SU-DHL-6 (cell line): ENCODE data around the gene KLRD1.
"Not testable (repeated sequence)": the region's sequence is repeated elsewhere in the genome, so short reads cannot be mapped to it uniquely, and the experiment has no call there.

Experiments used
- H2AFZ ChIP-seq: fragments of 200-600 bp; sonication (generic); 2 replicates; pipeline ENCODE4 v1.6.1; 2014; ENCODE audit warnings: low read depth, mild to moderate bottlenecking, moderate library complexity, mixed read lengths, antibody characterized with exemption, low read length; ENCODE audit not compliant: severe bottlenecking
- H3F3A ChIP-seq: fragments of 200-600 bp; shearing (Covaris generic); 2 replicates; pipeline ENCODE4 v1.6.0; 2016; ENCODE audit warnings: antibody characterized with exemption, mild to moderate bottlenecking; ENCODE audit not compliant: insufficient read depth
- H3K27ac ChIP-seq: fragments of 200-600 bp; sonication (generic); 2 replicates; pipeline ENCODE4 v1.5.1; 2016; ENCODE audit warnings: low read depth, mild to moderate bottlenecking, low read length, moderate library complexity, mixed read lengths
- H3K27me3 ChIP-seq: fragments of 200-600 bp; sonication (generic), shearing (Covaris generic); 2 replicates; pipeline ENCODE4 v1.6.0; 2014; ENCODE audit warnings: mild to moderate bottlenecking, low read length
- H3K36me3 ChIP-seq: fragments of 200-600 bp; sonication (generic); 2 replicates; pipeline ENCODE4 v1.6.1; 2014; ENCODE audit warnings: mild to moderate bottlenecking, low read length, mixed read lengths
- H3K4me2 ChIP-seq: fragments of 300-600, 200-600 bp; shearing (Covaris generic), sonication (generic); 2 replicates; pipeline ENCODE4 v1.6.0; 2014; ENCODE audit warnings: low read length, low read depth, mild to moderate bottlenecking; ENCODE audit not compliant: poor library complexity, severe bottlenecking
- H3K4me3 ChIP-seq: fragments of 200-600 bp; sonication (generic); 2 replicates; pipeline ENCODE4 v1.5.1; 2014; ENCODE audit warnings: antibody characterized with exemption, low read length, mild to moderate bottlenecking, mixed read lengths; ENCODE audit not compliant: insufficient read depth, poor library complexity, severe bottlenecking
- H3K79me2 ChIP-seq: fragments of 200-600 bp; sonication (generic); 2 replicates; pipeline ENCODE4 v1.6.1; 2014; ENCODE audit warnings: mild to moderate bottlenecking, low read length, moderate library complexity; ENCODE audit not compliant: insufficient read depth
- H3K9ac ChIP-seq: fragments of 200-600 bp; sonication (generic); 2 replicates; pipeline ENCODE4 v1.7.0; 2014; ENCODE audit warnings: mild to moderate bottlenecking, low read length
- H3K9me2 ChIP-seq: fragments of 200-600 bp; sonication (generic); replicated peaks from 2 replicates; pipeline ENCODE4 v1.6.1; 2014; ENCODE audit warnings: low read length; ENCODE audit not compliant: insufficient read depth
- H3K9me3 ChIP-seq: fragments of 200-600 bp; sonication (generic); 2 replicates; pipeline ENCODE4 v1.6.1; 2014; ENCODE audit warnings: low read length, mixed read lengths; ENCODE audit not compliant: insufficient read depth
- H4K20me1 ChIP-seq: fragments of 200-600 bp; sonication (generic); 2 replicates; pipeline ENCODE4 v1.6.1; 2014; ENCODE audit warnings: low read depth, mild to moderate bottlenecking, antibody characterized with exemption, low read length, moderate library complexity, mixed read lengths
- CTCF ChIP-seq: fragments of 200-600 bp; sonication (generic); IDR thresholded peaks from one replicate; pipeline ENCODE4 v1.5.1; 2017; ENCODE audit warnings: antibody characterized with exemption, mild to moderate bottlenecking, low read length, moderate library complexity; ENCODE audit not compliant: insufficient read depth, poor library complexity, severe bottlenecking
- EZH2phosphoT487 ChIP-seq: fragments of 200-600 bp; sonication (generic), shearing (Covaris generic); conservative IDR thresholded peaks from 2 replicates; pipeline ENCODE4 v1.6.1; 2018; ENCODE audit warnings: mild to moderate bottlenecking, antibody characterized with exemption, low read length, moderate library complexity, mixed read lengths

KLRD1 gene

DNA sequence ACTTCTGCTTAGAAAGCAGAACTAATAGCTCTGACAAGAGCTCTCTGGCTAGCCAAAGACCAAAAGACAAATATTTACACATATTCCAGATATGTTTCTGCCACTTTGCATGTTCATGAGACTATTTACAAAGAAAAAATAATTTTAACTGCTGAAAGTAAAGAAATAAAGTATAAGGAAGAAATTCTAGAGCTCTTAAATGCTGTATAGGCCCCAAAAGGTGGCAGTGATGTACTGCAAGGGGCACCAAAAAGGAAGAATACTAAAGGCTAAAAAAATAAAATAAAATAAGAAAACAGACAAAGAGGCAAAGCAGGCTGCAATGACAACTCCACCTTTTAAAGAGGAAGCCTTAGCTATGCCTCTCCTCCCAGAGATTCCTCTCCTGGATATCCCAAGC, 59.2 kb downstream of the KLRD1 start:
- H3K4me3 ChIP-seq: no peak overlapping the region
- TF ChIP-seq EZH2phosphoT487 (no peak), CTCF (no peak)
- no peaks in the 10 kb centered on the region for H3K79me2 ChIP-seq
- H2AFZ ChIP-seq: no peak overlapping the region
- no peaks in the 10 kb centered on the region for H3F3A ChIP-seq
- H3K9me3 ChIP-seq: no peaks in the 10 kb centered on the region
- H3K27ac ChIP-seq: no peak overlapping the region
- no peaks in the 10 kb centered on the region for H3K36me3 ChIP-seq
- no peaks in the 10 kb centered on the region for H3K27me3 ChIP-seq
- no peaks in the 10 kb centered on the region for H4K20me1 ChIP-seq
- H3K4me2 ChIP-seq: no peak overlapping the region
- no peaks in the 10 kb centered on the region for H3K9me2 ChIP-seq
- no peak overlapping the region for H3K9ac ChIP-seq

GRCh38 chr12:10367714-10368113, 60.0 kb downstream of the KLRD1 start:
- not testable (repeated sequence) for H3K9me3 ChIP-seq, H3K79me2 ChIP-seq, H4K20me1 ChIP-seq, H3K36me3 ChIP-seq, H3K4me2 ChIP-seq, H3F3A ChIP-seq, H3K4me3 ChIP-seq, H3K9me2 ChIP-seq, H3K9ac ChIP-seq, H3K27ac ChIP-seq, H2AFZ ChIP-seq, H3K27me3 ChIP-seq

GRCh38 chr12:10368206-10369171, 60.8 kb downstream of the KLRD1 start:
- no peaks in the 10 kb centered on the region for H3F3A ChIP-seq
- no peak for TF ChIP-seq CTCF
- no peak for TF ChIP-seq EZH2phosphoT487
- H4K20me1 ChIP-seq: no peaks in the 10 kb centered on the region
- no peaks in the 10 kb centered on the region for H3K9me3 ChIP-seq
- H3K9me2 ChIP-seq: no peaks in the 10 kb centered on the region
- H3K4me2 ChIP-seq: no peak overlapping the region
- H2AFZ ChIP-seq: no peak overlapping the region
- H3K27me3 ChIP-seq: no peaks in the 10 kb centered on the region
- no peaks in the 10 kb centered on the region for H3K36me3 ChIP-seq
- no peak overlapping the region for H3K27ac ChIP-seq
- H3K4me3 ChIP-seq: no peak overlapping the region
- H3K79me2 ChIP-seq: no peaks in the 10 kb centered on the region
- no peak overlapping the region for H3K9ac ChIP-seq
